Lower lobe of right lung (tissue), 2 donors: ENCODE measurements around the gene NECTIN2. TPM values are rescaled to one million over a fixed set of nuclear protein-coding genes. Genes with fewer than 3 reads are reported as not detected.

ENCODE experiments used
- ATAC-seq, 2 donors: fragments of 200-7000 bp; cut with Tn5 transposase; one replicate each; pipeline ENCODE4 v1.9.1; 2020 to 2022; ENCODE audit warnings: mild to moderate bottlenecking in 2 of 2, moderate library complexity in 2 of 2
- DNase-seq: peaks from one replicate; pipeline ENCODE4 v3.0.0-alpha.2; 2020
- H3K27ac ChIP-seq: fragments of 200-600 bp; one replicate; pipeline ENCODE4 v1.8.0; 2022
- H3K27me3 ChIP-seq: fragments of 200-600 bp; one replicate; pipeline ENCODE4 v1.8.0; 2022; ENCODE audit warnings: low read depth
- H3K36me3 ChIP-seq: fragments of 200-600 bp; one replicate; pipeline ENCODE4 v1.8.0; 2022; ENCODE audit warnings: mild to moderate bottlenecking
- H3K4me1 ChIP-seq: fragments of 200-600 bp; one replicate; pipeline ENCODE4 v1.8.0; 2022
- H3K4me3 ChIP-seq: fragments of 200-600 bp; one replicate; pipeline ENCODE4 v1.8.0; 2022; ENCODE audit warnings: mild to moderate bottlenecking
- H3K9me3 ChIP-seq: fragments of 200-600 bp; one replicate; pipeline ENCODE4 v1.8.0; 2022
- intact Hi-C: fragments of 100-400 bp; cut with DNase I; formaldehyde crosslinking; loops from one replicate; pipeline ENCODE4 v1.11.0; 2022
- total RNA-seq: library from RNA; stranded (reverse); fragmentation: NEBNext Ultra II Directional; extraction: Animal tissue kit (Norgen Biotek cat#: 25700); gene quantifications from one replicate; pipeline ENCODE4 v1.2.1, GENCODE V29; 2021
- TF ChIP-seq, protein P1 (sequence below): fragments of 200-600 bp; IDR thresholded peaks from one replicate; pipeline ENCODE4 v1.8.0; 2022; ENCODE audit warnings: antibody characterized with exemption, mild to moderate bottlenecking
- donor health status: DM: no; HTN: yes; CAD: no; lungs with severe emphysema.

The NECTIN2 gene
- total RNA-seq, 1 donor from 2014 or later: 75.1 TPM

DNA sequence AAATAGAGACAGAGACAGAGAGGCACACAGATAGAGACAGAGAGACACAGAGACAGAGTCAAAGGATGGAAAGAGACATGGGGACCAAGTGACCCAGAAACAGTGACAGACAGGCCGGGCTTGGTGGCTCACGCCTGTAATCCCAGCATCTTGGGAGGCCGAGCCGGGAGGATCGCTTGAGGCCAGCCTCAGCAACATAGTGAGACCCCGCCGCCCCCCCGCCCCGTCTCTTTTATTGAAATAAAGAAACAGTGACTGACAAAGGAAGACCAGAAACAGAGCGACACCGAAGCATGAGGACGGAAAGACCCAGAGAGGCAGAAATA lies 848 bp upstream of the NECTIN2 start:
- H3K36me3 ChIP-seq: no peaks in the 10 kb centered on the region
- H3K9me3 ChIP-seq: no peaks in the 10 kb centered on the region
- H3K4me3 ChIP-seq: peak overlapping the region; percentile 85
- DNase-seq: peak; percentile 67
- peaks cover 44% of the 10 kb centered on the region for H3K4me1 ChIP-seq
- no peaks in the 10 kb centered on the region for H3K27me3 ChIP-seq
- peak overlapping the region; percentile 86 for H3K27ac ChIP-seq
- no peak for ATAC-seq
- intact Hi-C loops: no loop called here
- TF ChIP-seq, protein P1, sequence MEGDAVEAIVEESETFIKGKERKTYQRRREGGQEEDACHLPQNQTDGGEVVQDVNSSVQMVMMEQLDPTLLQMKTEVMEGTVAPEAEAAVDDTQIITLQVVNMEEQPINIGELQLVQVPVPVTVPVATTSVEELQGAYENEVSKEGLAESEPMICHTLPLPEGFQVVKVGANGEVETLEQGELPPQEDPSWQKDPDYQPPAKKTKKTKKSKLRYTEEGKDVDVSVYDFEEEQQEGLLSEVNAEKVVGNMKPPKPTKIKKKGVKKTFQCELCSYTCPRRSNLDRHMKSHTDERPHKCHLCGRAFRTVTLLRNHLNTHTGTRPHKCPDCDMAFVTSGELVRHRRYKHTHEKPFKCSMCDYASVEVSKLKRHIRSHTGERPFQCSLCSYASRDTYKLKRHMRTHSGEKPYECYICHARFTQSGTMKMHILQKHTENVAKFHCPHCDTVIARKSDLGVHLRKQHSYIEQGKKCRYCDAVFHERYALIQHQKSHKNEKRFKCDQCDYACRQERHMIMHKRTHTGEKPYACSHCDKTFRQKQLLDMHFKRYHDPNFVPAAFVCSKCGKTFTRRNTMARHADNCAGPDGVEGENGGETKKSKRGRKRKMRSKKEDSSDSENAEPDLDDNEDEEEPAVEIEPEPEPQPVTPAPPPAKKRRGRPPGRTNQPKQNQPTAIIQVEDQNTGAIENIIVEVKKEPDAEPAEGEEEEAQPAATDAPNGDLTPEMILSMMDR: no peak

DNA sequence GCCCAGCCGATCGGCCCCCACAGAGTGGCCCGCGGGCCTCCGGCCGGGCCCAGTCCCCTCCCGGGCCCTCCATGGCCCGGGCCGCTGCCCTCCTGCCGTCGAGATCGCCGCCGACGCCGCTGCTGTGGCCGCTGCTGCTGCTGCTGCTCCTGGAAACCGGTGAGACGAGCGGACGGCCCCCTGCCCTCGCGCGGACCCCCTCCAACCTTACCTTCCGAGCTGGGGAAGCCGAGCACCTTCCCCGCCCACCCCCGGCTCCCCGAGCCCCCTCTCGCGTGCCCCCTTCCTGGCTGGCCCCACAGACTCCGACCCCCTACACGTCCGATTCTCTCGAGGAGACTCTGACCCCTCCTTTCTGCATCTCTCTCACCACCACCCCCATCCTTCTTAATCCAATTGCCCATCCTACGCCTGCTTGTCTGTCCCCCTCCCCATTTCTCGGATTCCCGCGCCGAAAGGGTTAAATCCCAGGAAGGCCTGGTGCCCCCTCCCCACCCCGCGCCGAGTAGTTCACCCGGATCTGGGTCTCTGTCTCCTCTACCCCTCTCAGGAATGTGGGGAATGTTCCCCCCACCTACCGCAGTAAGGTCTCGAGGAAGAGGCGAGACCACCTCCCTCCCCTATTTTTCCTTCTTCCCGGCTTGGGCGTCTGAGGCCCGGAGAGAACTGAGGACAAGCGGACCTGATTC lies 502 bp downstream of the NECTIN2 start:
- TF ChIP-seq, protein P1: no peak
- no peak for ATAC-seq
- H3K4me1 ChIP-seq: peaks cover 44% of the 10 kb centered on the region
- peak overlapping the region; percentile 97 for H3K27ac ChIP-seq
- H3K9me3 ChIP-seq: no peaks in the 10 kb centered on the region
- H3K27me3 ChIP-seq: no peaks in the 10 kb centered on the region
- intact Hi-C loops: no loop called here
- no peaks in the 10 kb centered on the region for H3K36me3 ChIP-seq
- H3K4me3 ChIP-seq: peak overlapping the region; percentile 85
- peak; percentile 52 for DNase-seq

DNA sequence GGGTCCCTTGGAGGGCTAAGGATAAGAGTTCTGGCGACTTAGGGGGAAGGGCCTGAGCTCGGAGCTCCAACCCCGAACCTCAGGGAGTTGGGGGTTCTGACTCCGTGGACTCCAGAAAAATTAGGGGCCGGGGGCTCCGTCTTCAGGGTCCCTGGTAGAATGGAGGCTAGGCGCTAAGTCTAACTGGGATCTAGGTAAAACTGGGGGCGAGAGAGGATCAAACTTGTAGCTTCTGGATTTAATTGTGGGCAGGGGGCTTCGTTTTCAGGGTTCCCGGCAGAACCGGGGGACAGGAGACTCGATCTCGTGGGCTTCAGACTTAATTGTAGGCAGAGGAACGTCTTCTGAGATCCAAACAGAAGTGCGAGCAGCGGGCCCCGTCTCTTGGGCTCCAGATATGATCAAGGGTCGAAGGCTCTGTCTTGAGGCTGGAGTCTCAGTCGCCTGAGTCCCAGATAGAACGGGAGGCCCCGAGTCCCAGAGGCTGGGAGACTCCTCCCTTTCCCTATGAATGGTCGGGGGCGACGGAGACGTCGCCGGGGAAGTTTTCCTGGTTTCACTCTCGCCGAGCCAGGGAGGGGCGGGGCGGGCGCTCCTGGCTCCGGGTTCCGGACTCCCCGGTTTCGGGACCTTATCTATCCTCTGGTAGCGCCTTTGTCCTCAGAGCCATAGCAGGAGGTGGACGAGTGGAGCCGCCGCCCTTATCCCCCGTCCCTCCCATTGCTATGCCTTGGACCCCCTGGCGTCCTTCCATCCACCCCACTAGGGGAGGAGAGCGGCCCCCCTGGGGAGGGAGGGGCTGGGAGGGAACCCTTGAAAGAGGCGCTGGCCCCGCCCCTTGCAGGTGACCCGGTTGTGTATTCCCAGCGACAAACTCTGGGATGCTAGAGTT lies 1.3 kb downstream of the NECTIN2 start:
- no peaks in the 10 kb centered on the region for H3K27me3 ChIP-seq
- no peaks in the 10 kb centered on the region for H3K9me3 ChIP-seq
- intact Hi-C loops: no loop called here
- ATAC-seq: peak; percentile 37 to 59
- H3K4me1 ChIP-seq: peaks cover 44% of the 10 kb centered on the region
- DNase-seq: peak; percentile 85
- peak overlapping the region; percentile 85 for H3K4me3 ChIP-seq
- peak overlapping the region; percentile 97 for H3K27ac ChIP-seq
- H3K36me3 ChIP-seq: no peaks in the 10 kb centered on the region
- TF ChIP-seq, protein P1: no peak

DNA sequence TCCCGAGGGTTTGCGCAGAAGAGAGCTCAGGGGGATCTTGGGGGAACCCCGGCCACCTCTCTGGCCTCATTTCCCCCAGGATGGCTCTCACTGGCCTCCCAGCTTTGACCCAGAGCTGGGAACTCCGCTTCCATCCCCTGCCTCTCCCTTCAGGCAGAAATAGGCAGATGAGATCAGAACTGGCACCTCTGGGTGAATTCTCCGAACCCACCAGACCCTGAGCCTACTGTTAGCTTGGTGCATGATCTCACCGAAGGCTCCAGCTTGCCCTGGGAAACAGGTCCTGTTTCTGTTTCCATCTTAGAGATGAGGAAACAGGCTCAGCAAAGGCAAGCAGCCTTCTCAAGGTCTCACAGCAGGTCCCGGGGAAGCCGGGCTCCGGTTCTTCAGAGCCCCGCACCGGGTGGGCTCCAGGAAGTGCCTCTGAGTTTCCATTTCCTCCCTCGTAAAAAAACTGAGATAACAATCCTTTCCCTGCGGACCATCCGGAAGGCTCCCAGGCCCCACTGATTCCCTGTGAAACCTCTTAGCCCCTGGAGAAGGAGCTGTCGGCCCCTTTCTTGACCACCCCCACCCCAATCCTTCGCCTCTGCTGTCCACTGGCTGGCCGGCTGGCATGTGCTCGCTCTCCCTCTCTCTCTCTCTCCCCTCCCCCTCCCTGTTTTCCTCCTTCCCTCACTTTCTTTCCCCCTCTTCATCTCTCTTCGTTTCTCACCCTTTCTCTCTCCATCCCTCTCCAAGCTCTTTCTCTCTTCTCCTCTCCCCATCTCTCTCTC lies 2.1 kb downstream of the NECTIN2 start:
- intact Hi-C loops: no loop called here
- peak overlapping the region; percentile 85 for H3K4me3 ChIP-seq
- no peaks in the 10 kb centered on the region for H3K27me3 ChIP-seq
- H3K27ac ChIP-seq: peak overlapping the region; percentile 97
- ATAC-seq: no peak
- H3K9me3 ChIP-seq: no peaks in the 10 kb centered on the region
- TF ChIP-seq, protein P1: no peak
- H3K4me1 ChIP-seq: peaks cover 44% of the 10 kb centered on the region
- H3K36me3 ChIP-seq: no peaks in the 10 kb centered on the region
- DNase-seq: peak; percentile 53

DNA sequence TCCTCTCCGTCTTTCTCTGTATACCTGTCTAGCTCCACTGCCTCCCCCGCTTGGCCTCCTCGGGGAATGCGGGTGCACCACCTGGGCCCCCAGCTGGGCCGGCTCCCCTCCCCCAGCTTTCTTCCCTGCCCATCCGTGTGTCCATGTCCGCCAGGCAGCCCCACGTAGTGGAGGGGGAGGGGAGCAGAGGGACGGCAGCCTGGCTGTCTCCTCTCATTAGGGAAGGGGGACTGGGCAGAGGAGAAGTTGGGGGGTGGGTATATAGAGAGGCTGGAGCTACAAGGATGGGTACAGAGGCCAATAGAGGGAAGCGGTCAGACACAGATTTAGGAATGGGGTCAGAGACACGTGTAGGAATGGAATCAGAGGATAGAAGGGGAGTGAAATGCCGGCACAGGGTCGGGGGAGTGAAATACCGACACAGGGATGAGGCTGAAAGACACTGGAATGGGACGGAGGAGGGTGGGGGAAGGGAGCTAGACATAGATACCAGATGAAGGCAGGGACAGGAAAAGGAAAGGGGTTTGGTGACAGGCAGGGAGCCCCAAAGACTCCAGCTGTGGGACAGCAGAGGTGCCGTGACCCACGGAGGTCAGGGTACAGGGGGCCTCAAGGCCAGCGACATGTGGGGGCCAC lies 2.8 kb downstream of the NECTIN2 start:
- Histone ChIP-seq H3K9me3 (no peaks in the 10 kb centered on the region), H3K27me3 (no peaks in the 10 kb centered on the region), H3K4me1 (peaks cover 41% of the 10 kb centered on the region), H3K27ac (peak overlapping the region; percentile 97), H3K36me3 (no peaks in the 10 kb centered on the region), H3K4me3 (peak overlapping the region; percentile 85)
- no peak for ATAC-seq
- no peak for DNase-seq
- TF ChIP-seq, protein P1: no peak
- intact Hi-C loops: no loop called here
